Activated CD8-positive, alpha-beta memory T cell treated with anti-CD3 and anti-CD28 coated beads, Interleukin-2, amount 50 U/mL, for 1 hour (primary cell): ENCODE measurements around the gene NTN1.

Experiments
- DNase-seq: peaks from one replicate; pipeline ENCODE4 v3.0.0-alpha.2; 2020; ENCODE audit errors: extremely low read depth

NTN1 gene

DNA sequence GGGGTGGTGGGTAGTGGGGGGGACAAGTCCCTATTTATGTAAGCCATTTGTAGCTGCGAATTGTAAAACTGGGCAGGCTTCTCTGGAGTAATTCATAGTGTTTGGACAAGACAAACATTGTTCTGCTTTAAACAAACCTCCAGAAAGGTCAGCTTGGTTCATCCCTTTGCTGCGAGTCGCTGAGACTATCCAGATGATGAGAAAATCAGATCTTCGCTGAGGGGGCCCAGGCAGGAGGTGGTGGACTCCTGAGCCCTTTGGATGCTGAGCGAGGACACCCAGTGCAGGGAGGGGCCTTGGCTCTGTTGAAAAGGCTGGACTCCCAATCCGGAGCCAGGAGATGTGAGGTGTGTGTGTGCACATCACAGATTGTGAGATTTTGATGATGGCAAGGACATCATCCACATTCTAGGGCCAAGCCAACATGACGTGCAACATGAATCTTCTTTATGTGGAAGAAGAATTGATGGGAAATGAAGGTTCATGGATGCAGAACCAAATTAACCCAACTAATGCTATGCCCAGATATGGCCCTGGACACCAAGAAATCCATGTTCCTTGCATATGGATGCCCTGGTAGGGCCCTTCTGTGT, 15.0 kb upstream of the NTN1 start:
- DNase-seq = no peak

DNA sequence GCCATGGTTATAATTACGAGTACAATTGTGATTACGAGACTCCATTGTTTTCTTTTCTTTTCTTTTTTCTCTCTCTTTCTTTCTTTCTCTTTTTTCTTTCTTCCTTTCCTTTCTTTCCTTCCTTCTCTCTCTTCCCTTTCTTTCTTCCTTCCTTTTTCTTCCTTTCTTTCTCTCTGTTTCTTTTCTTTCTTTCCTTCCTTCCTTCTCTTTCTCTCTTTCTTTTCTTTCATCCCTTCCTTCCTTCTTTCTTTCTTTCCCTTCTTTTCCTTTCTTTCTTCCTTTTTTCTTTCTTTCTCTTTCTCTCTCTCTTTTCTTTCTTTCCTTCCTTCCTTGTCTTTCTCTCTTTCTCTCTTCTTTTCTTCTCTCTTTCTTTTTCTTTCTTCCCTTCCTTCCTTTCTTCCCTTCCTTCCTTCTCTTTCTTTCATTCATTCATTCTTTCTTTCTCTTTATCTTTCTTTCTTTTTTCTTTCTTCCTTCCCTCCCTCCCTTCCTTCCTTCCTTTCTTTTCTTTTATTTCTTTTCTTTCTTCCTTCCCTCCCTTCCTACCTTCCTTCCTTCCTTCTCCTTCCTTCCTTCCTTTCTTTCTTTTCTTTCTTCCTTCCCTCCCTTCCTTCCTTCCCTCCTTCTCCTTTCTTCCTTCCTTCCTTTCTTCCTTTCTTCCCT, 14.1 kb upstream of the NTN1 start:
- DNase-seq = no peak

- DNase-seq = no peak
These were observed 12.2 kb upstream of the NTN1 start for GRCh38 chr17:9009096-9009495.

GRCh38 chr17:9009737-9010136, 11.6 kb upstream of the NTN1 start:
- DNase-seq = no peak

DNA sequence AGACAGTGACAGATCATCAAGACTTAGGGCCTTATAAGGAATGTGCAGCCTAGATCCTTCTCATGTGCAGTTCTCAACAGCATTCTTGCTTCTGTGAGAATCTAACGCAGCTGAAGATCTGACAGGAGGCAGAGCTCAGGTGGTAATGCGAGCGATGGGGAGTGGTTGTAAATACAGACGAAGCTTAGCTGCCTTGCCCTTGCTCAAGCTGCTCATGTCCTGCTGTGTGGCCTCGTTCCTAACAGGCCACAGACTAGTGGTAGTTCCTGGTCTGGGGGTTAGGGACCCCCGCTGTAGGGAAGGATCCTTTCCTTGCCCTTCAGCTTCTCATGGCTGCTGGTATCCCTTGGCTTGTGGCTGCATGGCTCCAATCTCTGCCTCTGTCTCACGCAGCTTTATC, 10.3 kb upstream of the NTN1 start:
- no peak for DNase-seq

GRCh38 chr17:9016941-9017552, 4.3 kb upstream of the NTN1 start:
- no peak for DNase-seq

DNA sequence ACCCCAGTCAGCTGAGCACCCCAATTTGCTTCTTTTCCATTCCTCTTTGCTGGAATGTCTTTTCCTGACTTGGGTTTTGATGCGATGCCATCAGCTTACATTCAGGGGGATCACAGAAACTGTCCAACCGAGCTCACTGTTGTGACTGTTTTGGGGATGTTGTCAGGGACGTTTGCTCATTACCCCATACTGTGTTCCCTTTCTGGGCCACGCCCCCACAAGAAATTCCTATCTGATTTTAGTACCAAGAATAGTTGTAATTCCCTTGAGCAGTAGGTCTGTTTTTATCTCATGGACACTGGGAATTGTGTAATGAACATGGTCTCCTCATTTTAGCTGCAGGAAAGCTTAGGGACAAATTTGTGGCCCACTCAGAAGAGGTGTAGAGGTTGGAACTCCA, 2.6 kb upstream of the NTN1 start:
- DNase-seq = no peak

GRCh38 chr17:9020096-9020823, 1.1 kb upstream of the NTN1 start:
- DNase-seq = no peak

DNA sequence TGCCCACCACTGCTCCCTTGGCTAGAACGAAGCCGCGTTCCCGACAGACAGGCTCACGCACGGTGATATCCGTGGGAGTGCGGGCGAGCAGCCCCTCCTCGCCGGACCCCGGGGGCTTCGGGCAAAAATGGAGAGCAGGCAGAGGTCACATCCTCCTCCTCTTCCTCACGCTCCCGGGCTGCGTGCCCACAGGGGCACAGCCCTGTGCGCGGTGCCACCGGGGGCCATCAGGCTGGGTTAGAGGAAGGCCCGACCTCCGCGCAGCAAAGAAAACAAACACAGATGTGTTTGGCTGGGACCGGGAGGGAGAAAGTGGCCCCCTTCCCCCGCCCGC, 519 bp upstream of the NTN1 start:
- no peak for DNase-seq

DNA sequence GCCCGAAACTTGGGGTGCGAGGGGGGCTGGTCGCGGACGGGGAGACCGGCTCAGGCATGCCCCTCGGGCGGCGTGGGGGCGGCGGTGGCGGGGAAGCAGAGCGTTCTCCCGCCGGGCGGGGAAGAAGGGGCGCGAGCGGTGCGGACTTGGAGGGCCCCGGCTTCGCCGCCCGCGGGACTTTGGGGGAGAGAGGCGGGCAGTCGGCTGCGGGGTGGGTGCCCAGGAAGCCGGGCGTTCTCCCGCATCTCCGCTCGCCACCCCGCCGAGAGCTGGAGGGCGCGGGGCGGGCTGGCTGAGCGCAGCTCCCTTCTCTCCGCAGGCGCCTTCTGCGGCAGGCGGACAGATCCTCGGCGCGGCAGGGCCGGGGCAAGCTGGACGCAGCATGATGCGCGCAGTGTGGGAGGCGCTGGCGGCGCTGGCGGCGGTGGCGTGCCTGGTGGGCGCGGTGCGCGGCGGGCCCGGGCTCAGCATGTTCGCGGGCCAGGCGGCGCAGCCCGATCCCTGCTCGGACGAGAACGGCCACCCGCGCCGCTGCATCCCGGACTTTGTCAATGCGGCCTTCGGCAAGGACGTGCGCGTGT, 772 bp downstream of the NTN1 start:
- no peak for DNase-seq

GRCh38 chr17:9022573-9023391, 1.5 kb downstream of the NTN1 start:
- DNase-seq = no peak

GRCh38 chr17:9023392-9024218, 2.3 kb downstream of the NTN1 start:
- no peak for DNase-seq

DNA sequence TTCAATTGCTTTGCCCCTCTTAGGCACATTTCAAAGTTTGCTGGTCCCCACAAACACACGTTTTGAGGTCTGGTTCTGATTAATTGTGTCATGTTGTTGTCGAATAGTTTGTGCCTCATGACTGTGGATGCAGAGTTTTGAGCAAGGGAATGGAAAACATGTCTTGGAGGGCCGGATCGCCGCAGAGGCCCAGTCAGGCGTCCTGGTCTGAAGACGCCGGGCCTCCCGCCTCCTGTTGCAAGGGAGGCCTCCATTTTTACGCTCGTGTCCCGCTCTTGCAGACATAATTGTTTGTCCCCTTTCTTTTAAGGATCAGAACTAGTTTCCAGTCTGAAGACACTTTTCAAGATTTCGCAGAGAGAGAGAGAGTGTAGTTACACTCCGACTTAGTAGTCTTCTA, 3.2 kb downstream of the NTN1 start:
- DNase-seq = no peak

GRCh38 chr17:9026741-9027140, 5.4 kb downstream of the NTN1 start:
- no peak for DNase-seq

DNA sequence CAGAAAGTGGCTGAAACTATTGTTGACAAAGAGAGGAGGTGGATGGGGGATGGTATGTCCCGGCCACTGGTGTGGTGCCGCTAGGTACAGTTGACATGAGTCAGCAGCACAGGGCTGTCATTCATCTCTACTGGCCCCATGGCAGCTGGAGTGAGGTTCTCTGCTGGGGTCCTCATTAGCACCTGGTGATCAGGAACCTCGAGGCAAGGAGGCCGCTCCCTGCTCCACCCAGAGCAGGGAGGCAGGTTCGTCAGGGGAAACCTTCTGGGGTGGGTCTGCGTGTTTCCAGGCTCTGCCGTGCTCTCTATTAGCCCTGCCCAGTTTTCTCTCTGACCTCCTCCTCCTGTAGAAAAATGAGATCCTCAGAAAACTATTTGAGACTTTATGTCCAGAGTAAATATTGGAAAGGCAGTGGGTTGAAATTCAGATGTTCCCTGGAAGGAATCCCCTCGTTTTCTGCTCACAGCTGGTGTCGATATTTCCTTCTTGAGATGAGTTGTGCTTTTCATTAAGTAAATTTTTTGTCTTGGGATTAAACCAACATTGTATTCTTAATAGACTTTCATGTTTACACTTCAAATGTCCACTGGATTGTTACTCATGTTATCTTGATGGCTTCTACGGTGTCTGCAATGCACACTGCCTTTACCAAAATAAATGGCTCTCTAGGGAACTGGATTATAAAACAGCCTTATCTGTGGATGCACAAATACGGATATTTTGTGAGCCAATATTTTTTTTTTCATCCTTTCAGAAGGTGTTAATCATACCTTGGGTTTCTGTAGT, 7.1 kb downstream of the NTN1 start:
- DNase-seq = no peak

DNA sequence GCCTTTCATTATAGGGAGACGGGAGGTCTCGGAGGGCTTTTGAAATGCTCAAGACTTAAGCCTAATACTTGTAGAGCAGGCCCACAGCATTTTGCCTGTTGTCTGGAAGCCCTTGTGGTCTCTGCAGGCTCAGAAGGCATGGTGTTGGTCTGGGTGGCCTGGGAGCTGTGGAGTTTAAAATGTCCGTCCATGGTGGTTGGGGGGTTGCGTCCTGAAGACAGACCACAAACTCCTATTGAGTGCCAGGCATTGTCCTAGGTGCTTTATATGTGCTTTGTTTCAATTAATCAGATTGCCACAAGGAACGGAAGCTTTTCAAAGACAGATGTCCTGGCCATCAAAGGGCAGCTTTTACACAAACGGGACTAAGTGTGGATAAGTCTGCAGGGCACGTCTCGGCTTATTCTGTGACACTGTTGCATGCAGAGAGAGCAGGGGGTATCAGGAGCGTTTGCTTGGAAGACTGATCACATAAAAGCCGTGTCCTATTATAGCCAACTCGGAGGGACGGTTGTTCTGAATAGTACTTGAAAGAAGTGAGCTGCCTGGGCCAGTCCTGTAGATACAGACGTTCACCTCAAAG, 7.8 kb downstream of the NTN1 start:
- DNase-seq = no peak

DNA sequence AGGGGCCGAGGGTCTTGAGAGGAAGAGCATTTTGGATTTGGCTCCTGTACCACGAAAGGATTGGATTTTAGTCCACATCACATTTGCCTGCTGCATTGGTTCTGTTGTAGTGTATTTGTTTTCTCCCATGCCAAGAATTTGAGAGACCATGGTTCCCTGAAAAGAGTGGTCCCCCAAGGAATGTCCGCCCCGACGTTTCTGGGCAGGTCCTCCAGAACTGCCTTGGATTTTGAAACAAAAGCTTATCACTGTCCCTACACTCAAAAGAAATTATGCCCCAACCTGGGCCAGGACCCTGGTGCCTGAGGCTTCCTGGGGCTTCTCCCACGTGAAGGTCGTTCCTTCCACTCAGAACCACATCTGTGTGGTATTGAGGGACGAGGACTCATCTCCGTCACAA, 10.8 kb downstream of the NTN1 start:
- no peak for DNase-seq

- no peak for DNase-seq
These were observed 11.3 kb downstream of the NTN1 start for GRCh38 chr17:9032583-9032982.

DNA sequence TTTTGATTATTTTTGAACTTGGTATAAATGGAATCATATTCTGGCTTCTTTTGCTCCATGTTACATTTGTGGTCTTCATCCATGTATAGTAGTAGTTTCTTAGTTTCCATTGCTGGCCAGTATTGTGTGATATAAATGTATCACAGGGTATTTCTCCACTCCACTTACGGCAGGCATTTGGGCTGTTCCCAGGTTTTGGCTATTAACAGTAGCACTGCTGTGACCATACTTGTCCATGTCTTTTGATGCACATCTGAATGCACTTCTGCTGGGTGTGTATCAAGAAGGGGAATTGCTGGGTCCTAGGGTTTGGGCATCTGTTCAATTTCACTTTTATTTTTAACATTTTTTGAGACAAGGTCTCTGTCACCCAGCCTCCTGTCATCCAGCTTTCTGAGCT, 13.9 kb downstream of the NTN1 start:
- DNase-seq = no peak

- no peak for DNase-seq
These were observed 15.0 kb downstream of the NTN1 start for GRCh38 chr17:9036336-9036735.
